VCaP (cell line): ENCODE measurements around the gene TNS3.

ENCODE experiments used
- H3K27ac ChIP-seq: fragments of 450-650 bp; 2 replicates; pipeline ENCODE4 v1.5.1; 2017
- TF ChIP-seq, protein P1 (sequence below): fragments of 450-650 bp; conservative IDR thresholded peaks from 2 replicates; pipeline ENCODE4 v1.5.1; 2017; ENCODE audit warnings: mild to moderate bottlenecking, moderate library complexity

Gene TNS3

DNA sequence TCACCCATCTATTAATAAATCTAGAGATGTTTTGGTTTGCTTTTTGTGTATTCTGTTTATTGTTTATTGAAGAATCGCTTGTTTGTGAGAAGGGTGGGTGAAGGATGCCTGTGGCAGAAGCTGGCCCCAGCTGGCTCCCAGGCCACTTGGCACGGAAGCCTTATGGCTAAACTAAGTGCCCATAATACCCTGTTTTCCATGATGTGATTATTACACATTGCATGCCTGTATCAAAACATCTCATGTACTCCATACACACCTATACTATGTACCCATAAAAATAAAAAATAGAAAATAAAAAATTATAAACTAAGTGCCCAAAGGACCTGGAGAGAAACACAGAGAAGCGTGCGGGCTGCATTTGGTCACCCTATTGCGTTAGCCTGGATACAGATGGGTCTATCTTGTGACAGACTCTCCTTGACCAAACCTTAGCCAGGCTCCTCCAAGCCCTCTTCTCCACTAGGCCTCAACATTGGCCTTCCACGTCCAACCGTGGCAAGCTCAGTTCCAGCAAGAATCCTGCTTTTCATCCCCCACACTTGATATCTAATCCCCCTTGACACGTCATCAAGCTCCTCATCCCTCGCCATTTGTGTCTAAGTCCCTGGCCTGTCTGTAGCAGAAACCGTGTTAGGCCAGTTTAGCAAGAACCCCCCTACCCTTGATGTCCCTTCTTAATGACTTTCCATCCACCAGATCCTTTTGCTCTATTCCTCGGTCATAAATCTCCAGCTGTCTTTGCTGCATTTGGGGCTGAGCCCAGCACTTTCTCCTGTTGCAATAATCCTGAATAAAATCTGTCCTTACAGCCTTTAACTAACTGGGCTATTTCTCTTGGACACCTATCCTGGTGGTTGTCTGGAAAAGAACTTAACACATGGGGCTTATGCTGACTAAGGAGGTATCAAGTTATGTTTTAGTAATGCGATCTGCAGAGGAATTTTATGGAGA is 245.2 kb downstream of the TNS3 start:
- TF ChIP-seq, protein P1, sequence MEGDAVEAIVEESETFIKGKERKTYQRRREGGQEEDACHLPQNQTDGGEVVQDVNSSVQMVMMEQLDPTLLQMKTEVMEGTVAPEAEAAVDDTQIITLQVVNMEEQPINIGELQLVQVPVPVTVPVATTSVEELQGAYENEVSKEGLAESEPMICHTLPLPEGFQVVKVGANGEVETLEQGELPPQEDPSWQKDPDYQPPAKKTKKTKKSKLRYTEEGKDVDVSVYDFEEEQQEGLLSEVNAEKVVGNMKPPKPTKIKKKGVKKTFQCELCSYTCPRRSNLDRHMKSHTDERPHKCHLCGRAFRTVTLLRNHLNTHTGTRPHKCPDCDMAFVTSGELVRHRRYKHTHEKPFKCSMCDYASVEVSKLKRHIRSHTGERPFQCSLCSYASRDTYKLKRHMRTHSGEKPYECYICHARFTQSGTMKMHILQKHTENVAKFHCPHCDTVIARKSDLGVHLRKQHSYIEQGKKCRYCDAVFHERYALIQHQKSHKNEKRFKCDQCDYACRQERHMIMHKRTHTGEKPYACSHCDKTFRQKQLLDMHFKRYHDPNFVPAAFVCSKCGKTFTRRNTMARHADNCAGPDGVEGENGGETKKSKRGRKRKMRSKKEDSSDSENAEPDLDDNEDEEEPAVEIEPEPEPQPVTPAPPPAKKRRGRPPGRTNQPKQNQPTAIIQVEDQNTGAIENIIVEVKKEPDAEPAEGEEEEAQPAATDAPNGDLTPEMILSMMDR: no peak
- no peak overlapping the region for H3K27ac ChIP-seq

DNA sequence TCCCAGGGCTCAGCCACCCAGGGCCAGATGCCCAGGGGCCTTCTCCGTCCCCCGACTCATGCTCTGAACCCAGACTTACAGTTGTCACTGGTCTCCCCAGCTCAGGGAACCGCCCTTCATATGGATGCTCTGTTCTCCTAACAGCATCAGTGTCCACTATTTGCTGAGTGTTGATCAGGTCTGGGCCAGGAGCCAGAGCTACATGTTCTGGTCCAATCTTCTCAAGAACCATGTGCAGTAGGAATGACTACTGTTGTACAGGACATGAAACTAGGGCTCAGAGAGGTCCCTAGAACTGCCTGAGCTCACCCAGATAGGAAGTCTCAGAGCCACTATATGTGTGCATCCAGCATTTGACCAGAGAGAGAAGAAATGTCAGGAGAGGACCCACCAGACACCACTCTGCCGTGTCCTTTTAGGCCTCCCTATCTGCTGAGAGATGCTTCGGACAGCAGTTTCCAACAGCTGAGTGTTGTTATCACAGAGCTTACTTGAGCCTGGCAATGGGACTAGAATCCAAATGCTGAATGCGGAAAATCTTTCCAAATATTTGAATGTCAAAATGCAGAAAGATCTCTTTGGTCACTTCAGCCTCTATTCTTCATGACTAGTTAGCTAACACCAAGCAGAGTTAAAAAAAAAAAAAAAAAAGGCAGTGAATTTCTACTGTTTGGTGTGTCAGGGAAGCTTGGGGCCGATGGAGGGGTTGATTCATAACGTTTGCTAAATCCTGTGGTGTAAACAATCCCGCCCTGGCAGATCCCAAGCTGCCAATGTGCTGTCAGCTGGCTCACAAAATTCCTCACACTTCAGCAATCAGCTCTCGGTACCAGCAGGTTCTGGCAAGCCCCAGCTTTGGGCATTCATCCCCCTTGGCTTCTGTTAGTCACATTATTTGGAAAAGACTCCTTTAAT is 246.1 kb downstream of the TNS3 start:
- H3K27ac ChIP-seq: no peak overlapping the region

GRCh38 chr7:47335071-47335470 is 246.8 kb downstream of the TNS3 start:
- TF ChIP-seq, protein P1: no peak
- H3K27ac ChIP-seq: no peak overlapping the region

More for the DNA sequence above, 246.1 kb downstream of the TNS3 start:
- TF ChIP-seq, protein P1: no peak

DNA sequence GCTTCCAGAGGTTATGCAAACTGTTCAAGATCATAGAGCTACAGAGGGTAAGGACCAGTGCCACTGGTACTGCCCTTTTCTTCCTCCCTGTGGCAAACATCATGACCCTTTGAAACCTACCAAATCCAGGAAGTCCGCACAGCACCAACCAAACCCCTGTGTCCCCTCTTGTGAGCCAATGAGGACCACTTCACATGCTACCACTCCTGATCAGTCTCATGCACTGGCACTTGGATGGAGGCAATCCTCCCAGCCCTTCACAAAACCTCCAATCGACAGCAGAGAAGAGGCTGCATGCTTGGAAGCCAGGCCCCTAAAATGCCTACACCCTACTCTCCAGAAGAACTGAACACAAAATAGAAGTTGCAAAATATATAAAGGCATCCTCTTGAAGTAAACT is 248.0 kb downstream of the TNS3 start:
- no peak overlapping the region for H3K27ac ChIP-seq
- TF ChIP-seq, protein P1: no peak

- TF ChIP-seq, protein P1: no peak
- H3K27ac ChIP-seq: no peak overlapping the region
These were observed 248.4 kb downstream of the TNS3 start for GRCh38 chr7:47333554-47333887.

DNA sequence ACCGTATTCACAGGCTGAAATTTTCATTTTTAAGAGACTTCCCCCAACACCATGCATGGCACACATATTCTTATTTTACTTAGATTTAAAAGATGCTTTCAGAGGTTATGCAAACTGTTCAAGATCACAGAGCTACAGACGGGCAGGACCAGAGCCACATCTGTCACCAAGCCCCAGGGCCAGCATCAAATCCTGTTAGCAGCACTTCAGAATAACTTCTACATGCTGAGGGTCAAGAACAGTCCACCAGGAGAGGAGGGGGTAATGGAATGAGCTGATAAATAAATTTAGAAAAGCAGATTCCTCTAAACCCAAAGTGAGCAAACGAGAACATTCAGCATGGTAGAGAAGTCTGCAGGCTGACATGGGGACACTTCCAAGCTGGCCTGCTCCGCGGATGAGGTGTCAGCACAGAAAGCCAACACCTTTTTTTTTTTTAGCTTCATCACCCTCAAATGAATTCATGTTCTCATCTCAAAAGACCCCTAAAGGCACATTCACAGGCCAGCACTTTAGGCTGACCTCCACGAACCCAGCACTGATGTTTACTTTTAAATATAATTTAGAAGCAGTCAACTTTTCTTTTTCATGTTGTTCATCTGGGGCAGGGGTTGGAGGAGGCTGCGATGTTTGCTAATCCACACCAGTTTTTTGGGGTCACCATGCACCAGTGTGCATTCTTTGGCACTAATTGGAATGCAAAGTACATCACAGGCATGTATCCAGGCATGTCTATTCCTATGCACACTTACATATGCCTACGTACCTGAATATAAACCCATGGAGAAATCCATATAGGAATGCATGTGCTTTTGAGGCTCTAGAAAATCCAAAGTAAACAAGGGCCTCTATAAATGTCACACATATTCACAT is 249.0 kb downstream of the TNS3 start:
- TF ChIP-seq, protein P1: no peak
- H3K27ac ChIP-seq: no peak overlapping the region
